H9 (cell line): ENCODE data around the gene BAMBI. TPM values are rescaled to one million over a fixed set of nuclear protein-coding genes. Genes with fewer than 3 reads are reported as not detected.

ENCODE experiments used
- DNase-seq: peaks from one replicate; pipeline ENCODE4 v3.0.0-alpha.2; 2017
- H2AFZ ChIP-seq: one replicate; pipeline ENCODE4 v1.6.1; 2013; ENCODE audit warnings: mild to moderate bottlenecking, low read length, control low read depth, moderate library complexity
- H2AK5ac ChIP-seq: 2 replicates; pipeline ENCODE4 v1.6.1; 2013; ENCODE audit warnings: low read length, control low read depth, mixed read lengths; ENCODE audit not compliant: insufficient read length
- H2BK120ac ChIP-seq: one replicate; pipeline ENCODE4 v1.6.1; 2013; ENCODE audit warnings: low read depth, mild to moderate bottlenecking, low read length, control low read depth, inconsistent platforms; ENCODE audit not compliant: poor library complexity, severe bottlenecking
- H2BK12ac ChIP-seq: 2 replicates; pipeline ENCODE4 v1.6.1; 2013; ENCODE audit warnings: low read length, control low read depth, mixed read lengths, low read depth; ENCODE audit not compliant: insufficient read length
- H2BK15ac ChIP-seq: 2 replicates; pipeline ENCODE4 v1.6.1; 2013; ENCODE audit warnings: low read depth, low read length, control low read depth
- H2BK20ac ChIP-seq: one replicate; pipeline ENCODE4 v1.6.1; 2013; ENCODE audit warnings: low read depth, mild to moderate bottlenecking, low read length, control low read depth, inconsistent platforms; ENCODE audit not compliant: poor library complexity, severe bottlenecking
- H2BK5ac ChIP-seq: 2 replicates; pipeline ENCODE4 v1.6.1; 2013; ENCODE audit warnings: low read length, control low read depth, mixed read lengths; ENCODE audit not compliant: insufficient read length
- H3K14ac ChIP-seq: 2 replicates; pipeline ENCODE4 v1.6.1; 2013; ENCODE audit warnings: low read length, control low read depth; ENCODE audit not compliant: insufficient read depth
- H3K18ac ChIP-seq: 2 replicates; pipeline ENCODE4 v1.6.1; 2013; ENCODE audit warnings: low read depth, mild to moderate bottlenecking, mixed read lengths, low read length, control low read depth; ENCODE audit not compliant: insufficient read length
- H3K23ac ChIP-seq: 2 replicates; pipeline ENCODE4 v1.6.1; 2013; ENCODE audit warnings: low read length, control low read depth, mixed read lengths, low read depth; ENCODE audit not compliant: insufficient read length
- H3K23me2 ChIP-seq: 2 replicates; pipeline ENCODE4 v1.6.1; 2013; ENCODE audit warnings: low read depth, mild to moderate bottlenecking, mixed read lengths, low read length, control low read depth; ENCODE audit not compliant: insufficient read length, poor library complexity, severe bottlenecking
- H3K27ac ChIP-seq: 2 replicates; pipeline ENCODE4 v1.5.1; 2013; ENCODE audit warnings: low read length, control low read depth, mixed read lengths, low read depth; ENCODE audit not compliant: insufficient read length
- H3K27me3 ChIP-seq: 2 replicates; pipeline ENCODE4 v1.6.1; 2013; ENCODE audit warnings: low read length, control low read depth, inconsistent platforms; ENCODE audit not compliant: insufficient read depth
- H3K4ac ChIP-seq: 2 replicates; pipeline ENCODE4 v1.6.1; 2013; ENCODE audit warnings: low read depth, mild to moderate bottlenecking, control low read depth, inconsistent platforms, low read length, moderate library complexity
- H3K4me1 ChIP-seq: 2 replicates; pipeline ENCODE4 v1.6.1; 2013; ENCODE audit warnings: low read length, control low read depth, inconsistent platforms; ENCODE audit not compliant: insufficient read depth
- H3K4me2 ChIP-seq: 2 replicates; pipeline ENCODE4 v1.6.1; 2013; ENCODE audit warnings: low read length, control low read depth, mixed read lengths; ENCODE audit not compliant: insufficient read length, insufficient read depth
- H3K56ac ChIP-seq: 2 replicates; pipeline ENCODE4 v1.6.1; 2013; ENCODE audit warnings: low read depth, mild to moderate bottlenecking, mixed read lengths, low read length, control low read depth; ENCODE audit not compliant: insufficient read length
- H3K79me1 ChIP-seq: 2 replicates; pipeline ENCODE4 v1.6.1; 2013; ENCODE audit warnings: low read depth, mild to moderate bottlenecking, moderate library complexity, low read length, control low read depth, inconsistent platforms; ENCODE audit not compliant: insufficient read depth, poor library complexity, severe bottlenecking
- H3K79me2 ChIP-seq: 2 replicates; pipeline ENCODE4 v1.6.1; 2013; ENCODE audit warnings: low read length, control low read depth, inconsistent platforms; ENCODE audit not compliant: insufficient read depth
- H3K9ac ChIP-seq: 2 replicates; pipeline ENCODE4 v1.6.1; 2013; ENCODE audit warnings: low read length, control low read depth, mixed read lengths; ENCODE audit not compliant: insufficient read length; ENCODE audit errors: extremely low read depth
- H3K9me3 ChIP-seq: one replicate; pipeline ENCODE4 v1.6.1; 2013; ENCODE audit warnings: low read depth, low read length, inconsistent platforms; ENCODE audit not compliant: control insufficient read depth
- H3T11ph ChIP-seq: one replicate; pipeline ENCODE4 v1.6.1; 2013; ENCODE audit warnings: mild to moderate bottlenecking, low read length, control low read depth, inconsistent platforms
- H4K20me1 ChIP-seq: one replicate; pipeline ENCODE4 v1.6.1; 2013; ENCODE audit not compliant: control insufficient read depth, insufficient read length, insufficient read depth
- H4K5ac ChIP-seq: 2 replicates; pipeline ENCODE4 v1.6.1; 2013; ENCODE audit warnings: low read depth, mild to moderate bottlenecking, mixed read lengths, low read length, control low read depth; ENCODE audit not compliant: insufficient read length
- H4K8ac ChIP-seq: replicated peaks from 2 replicates; pipeline ENCODE4 v1.6.1; 2013; ENCODE audit warnings: low read length, control low read depth, mixed read lengths, low read depth; ENCODE audit not compliant: insufficient read length
- H4K91ac ChIP-seq: 2 replicates; pipeline ENCODE4 v1.6.1; 2013; ENCODE audit warnings: low read depth, mild to moderate bottlenecking, moderate library complexity, mixed read lengths, low read length, control low read depth; ENCODE audit not compliant: insufficient read length
- H3K27ac Mint-ChIP-seq, 3 experiments: 2 replicates in 2 of 3; 3 replicates in 1 of 3; pipeline ENCODE4 v1.8.0; 2020 to 2021; ENCODE audit warnings: mixed read lengths in 3 of 3, mild to moderate bottlenecking in 1 of 3, moderate library complexity in 1 of 3
- H3K27me3 Mint-ChIP-seq: 2 replicates; pipeline ENCODE4 v1.8.0; 2021; ENCODE audit warnings: low read depth, mild to moderate bottlenecking, moderate library complexity, mixed read lengths
- H3K36me3 Mint-ChIP-seq, 3 experiments: 2 replicates in 2 of 3; 3 replicates in 1 of 3; pipeline ENCODE4 v1.8.0; 2020 to 2021; ENCODE audit warnings: low read depth in 3 of 3, mixed read lengths in 3 of 3; ENCODE audit not compliant: insufficient read depth in 1 of 3
- H3K4me1 Mint-ChIP-seq, 2 experiments: 2 replicates each; pipeline ENCODE4 v1.8.0; 2020; ENCODE audit warnings: mixed read lengths in 2 of 2
- H3K4me3 Mint-ChIP-seq, 2 experiments: 2 replicates in 1 of 2; 3 replicates in 1 of 2; pipeline ENCODE4 v1.8.0; 2020 to 2021; ENCODE audit warnings: mild to moderate bottlenecking in 2 of 2, mixed read lengths in 2 of 2, moderate library complexity in 1 of 2
- H3K9me3 Mint-ChIP-seq, 2 experiments: 2 replicates in 1 of 2; 3 replicates in 1 of 2; pipeline ENCODE4 v1.8.0; 2020; ENCODE audit warnings: mild to moderate bottlenecking in 2 of 2, mixed read lengths in 2 of 2, moderate library complexity in 1 of 2
- CTCF ChIP-seq: fragments of 200-600 bp; sonication (generic); conservative IDR thresholded peaks from 3 replicates; pipeline ENCODE4 v1.8.0; 2021; ENCODE audit warnings: antibody characterized with exemption, mild to moderate bottlenecking
- WGBS: extraction: QIAGEN DNeasy Blood & Tissue Kit; methylation state at CpG from one replicate; pipeline ENCODE4 v1.1.7; 2013; ENCODE audit warnings: missing lambda C conversion rate, low lambda C conversion rate, mixed read lengths; ENCODE audit not compliant: insufficient read length; ENCODE audit errors: extremely low coverage; 5-methylcytosine and 5-hydroxymethylcytosine counted together
- total RNA-seq: library from RNA; stranded (reverse); gene quantifications from 2 replicates; pipeline ENCODE4 v1.2.1, GENCODE V29; 2021

Gene BAMBI
- total RNA-seq, 1 experiment from 2014 or later, result 16.8 TPM

- Histone ChIP-seq H2BK120ac (no peak overlapping the region), H3K56ac (no peak overlapping the region), H3K27ac (no peak overlapping the region), H3K14ac (no peak overlapping the region), H4K8ac (no peak overlapping the region), H2AK5ac (no peak overlapping the region), H2AFZ (no peak overlapping the region), H3K23me2 (no peaks in the 10 kb centered on the region), H3K18ac (no peak overlapping the region), H2BK15ac (no peak overlapping the region), H3K4ac (no peak overlapping the region), H3K23ac (no peak overlapping the region), H3K9ac (no peak overlapping the region), H2BK5ac (no peak overlapping the region), H4K20me1 (no peaks in the 10 kb centered on the region), H3K27me3 (no peaks in the 10 kb centered on the region), H2BK12ac (no peak overlapping the region), H3K4me2 (no peak overlapping the region), H3T11ph (no peak overlapping the region), H3K79me2 (no peaks in the 10 kb centered on the region), H3K9me3 (no peaks in the 10 kb centered on the region), H3K4me1 (no peaks in the 10 kb centered on the region), H2BK20ac (no peak overlapping the region), H4K91ac (no peak overlapping the region), H4K5ac (no peak overlapping the region), H3K79me1 (no peaks in the 10 kb centered on the region)
- no peak overlapping the region for H3K27ac Mint-ChIP-seq
- no peaks in the 10 kb centered on the region for H3K36me3 Mint-ChIP-seq
- no peak overlapping the region for H3K4me3 Mint-ChIP-seq
- H3K4me1 Mint-ChIP-seq, result no peaks in the 10 kb centered on the region
- no peaks in the 10 kb centered on the region for H3K9me3 Mint-ChIP-seq
- H3K27me3 Mint-ChIP-seq, result no peaks in the 10 kb centered on the region
- TF ChIP-seq CTCF, result no peak
- DNase-seq, result no peak
- no CpG with 5 or more reads among the region's 1 CpG for WGBS
Observed at GRCh38 chr10:28711041-28711440, 33.7 kb downstream of the BAMBI start.
